ENCODE data around the gene GNA12.

The GNA12 gene

GRCh38 chr7:2844153-2845033 is at the start of gene GNA12:
GNA12 (minus strand) TSS chr7:2844308; CDS start chr7:2844161, 147 bp downstream.
- peak; percentile 97 to 98 for DNase-seq

DNA sequence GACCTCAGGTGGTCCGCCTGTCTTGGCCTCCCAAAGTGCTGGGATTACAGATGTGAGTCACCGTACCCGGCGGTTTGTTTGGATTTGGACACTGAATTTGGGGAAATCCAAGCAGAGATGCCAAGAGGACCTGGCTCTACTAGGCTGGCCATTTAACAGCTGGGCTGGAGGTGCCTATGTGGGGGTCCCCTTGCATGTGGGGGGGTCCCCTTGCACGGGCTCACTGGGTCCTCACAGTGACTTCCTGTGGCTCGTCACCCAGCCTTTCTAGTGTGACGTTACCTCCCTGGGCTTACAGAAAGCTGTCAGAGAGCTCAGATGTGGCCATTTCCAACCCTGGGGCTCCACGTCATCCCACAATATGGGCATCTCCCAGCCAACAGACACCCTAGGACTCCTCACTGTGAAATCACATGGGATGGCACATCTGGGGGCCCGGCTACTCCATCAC is 49.3 kb upstream of the GNA12 start:
- DNase-seq = no peak

DNA sequence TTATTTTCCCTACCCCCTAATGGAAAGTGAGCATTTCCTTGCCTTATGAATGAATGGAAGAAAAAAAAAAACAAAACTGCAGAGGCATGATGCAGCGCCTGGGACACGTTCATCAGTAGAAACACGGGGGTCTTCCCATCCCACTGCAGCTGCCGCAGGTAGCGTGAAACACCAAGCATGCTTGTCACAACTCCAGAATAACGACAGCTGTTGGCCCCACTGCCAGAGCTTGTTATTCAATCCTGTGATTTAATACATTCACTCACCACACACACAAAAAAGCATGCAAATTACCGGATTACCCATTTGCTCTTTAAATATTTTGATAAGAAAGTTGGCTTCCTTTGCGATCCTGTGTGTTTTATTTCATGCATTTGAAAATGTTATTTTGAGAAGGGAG is 48.4 kb upstream of the GNA12 start:
- DNase-seq = peak in 1 of 2 experiments; percentile 76

DNA sequence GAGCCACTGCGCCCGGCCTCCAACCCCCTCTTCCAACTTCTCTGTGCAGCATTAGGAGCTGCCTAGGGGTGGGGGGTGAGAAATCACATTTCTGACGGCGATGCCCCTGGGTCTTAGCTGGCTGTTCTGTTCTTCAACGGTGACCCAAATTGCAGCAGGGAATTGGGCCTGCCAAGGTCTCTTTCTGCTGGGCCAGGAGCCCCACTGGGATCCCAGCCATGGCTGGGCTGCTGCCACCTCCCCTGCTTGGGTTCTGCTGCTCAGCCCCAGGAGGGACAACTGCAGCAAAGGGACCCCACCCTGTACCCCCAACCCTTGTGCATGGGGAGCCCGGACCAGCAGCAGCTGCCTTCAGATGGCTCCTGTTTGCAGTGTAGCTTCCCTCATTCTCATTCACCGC is 43.7 kb upstream of the GNA12 start:
- no peak for DNase-seq

DNA sequence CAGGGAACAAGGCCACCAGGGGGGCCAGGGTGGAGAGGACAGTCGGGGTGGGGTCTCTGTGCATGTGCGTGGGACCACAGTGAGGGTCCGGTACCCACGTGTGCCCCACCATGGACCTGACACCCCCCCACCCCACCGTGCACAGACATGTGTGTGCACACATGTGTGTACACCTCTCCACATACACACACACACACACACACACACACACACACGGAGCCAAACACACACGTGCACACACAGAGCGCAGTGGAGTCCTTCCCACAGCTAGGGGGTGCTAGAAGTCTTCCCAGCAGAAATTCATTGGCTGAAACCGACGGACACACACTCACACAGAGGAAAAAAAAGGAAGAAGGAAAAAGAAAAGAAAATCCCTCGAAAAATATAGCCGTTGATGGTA is 42.8 kb upstream of the GNA12 start:
- peak; percentile 16 to 69 for DNase-seq

DNA sequence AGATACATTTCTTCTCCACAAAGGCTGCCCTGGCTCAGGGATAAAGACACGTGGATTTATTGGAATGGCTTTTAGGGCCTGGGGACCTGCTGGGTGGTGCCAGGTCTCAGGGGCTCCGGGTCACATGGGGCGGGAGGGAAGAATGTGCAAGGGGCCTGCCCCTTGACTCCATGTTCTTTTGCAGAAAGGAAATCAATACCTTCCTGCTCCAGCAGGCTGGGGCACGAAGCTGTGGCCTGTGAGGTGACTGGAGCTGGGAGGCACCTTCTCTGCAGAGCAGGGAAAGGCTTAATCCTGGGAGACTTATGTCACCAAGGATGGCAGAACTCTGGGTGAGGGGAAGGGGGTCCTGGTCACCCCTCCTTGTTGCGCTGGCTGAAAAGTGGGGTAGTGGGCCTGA is 42.3 kb upstream of the GNA12 start:
- DNase-seq = no peak

GRCh38 chr7:2884161-2884560 is 40.1 kb upstream of the GNA12 start:
- no peak for DNase-seq

DNA sequence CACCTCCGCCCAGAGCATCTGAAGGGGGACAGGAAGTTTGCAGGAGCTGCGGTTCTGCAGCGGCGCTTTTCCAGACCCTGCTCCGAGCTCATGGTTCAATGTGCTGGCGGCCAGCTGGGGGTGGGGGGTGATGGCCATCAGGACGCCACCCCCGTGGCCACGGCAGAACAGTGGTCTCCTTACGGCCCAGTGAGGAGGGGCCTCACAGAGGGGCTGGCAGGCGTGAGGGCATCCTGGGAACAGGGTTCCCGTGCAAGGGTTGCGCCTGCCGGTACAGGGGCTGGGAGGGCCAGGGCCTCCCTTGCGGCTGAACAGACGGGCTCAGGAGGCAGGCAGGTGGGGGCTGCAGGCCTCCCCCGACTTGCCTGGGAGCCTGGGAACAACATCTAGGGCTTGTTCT is 39.0 kb upstream of the GNA12 start:
- no peak for DNase-seq

DNA sequence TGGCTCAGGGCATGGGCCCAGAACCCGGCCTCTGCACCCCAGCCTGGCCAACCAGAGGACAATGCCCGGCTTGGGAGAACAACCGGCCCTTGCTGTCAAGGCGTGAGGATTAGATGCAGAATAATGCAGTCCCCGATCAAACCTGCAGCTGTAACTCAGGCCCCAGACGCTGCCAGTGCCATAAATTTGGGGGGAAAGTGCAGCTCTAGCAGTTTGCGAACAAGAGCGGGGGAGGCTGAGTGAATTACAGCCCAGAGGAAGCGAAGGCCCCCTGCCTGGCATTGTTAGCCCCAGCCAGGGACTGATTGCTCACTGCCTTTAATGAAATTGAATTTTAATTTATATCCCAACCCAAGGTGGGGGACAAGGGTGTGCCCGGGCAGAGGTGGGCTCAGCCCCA is 38.0 kb upstream of the GNA12 start:
- no peak for DNase-seq

- DNase-seq = no peak
Measured at GRCh38 chr7:2880874-2881533, 36.9 kb upstream of the GNA12 start.

DNA sequence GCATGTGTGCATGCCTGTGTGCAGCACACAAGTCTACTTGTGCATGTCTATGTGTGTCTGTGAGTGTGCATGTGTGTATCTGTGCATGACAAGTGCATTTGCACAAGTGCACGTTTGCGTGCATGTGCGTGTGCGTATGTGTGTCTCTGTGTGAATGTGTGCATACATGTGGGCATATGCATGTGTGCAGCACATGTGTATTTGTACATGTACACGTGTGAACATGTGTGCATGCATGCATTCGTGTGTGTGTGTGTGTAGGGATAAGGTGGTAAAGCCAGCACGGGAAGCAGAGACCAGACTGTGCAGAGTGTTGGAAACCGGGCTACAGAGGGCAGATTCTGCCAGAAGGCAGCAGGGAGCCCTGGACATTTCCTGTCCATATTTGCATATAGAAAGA is 35.9 kb upstream of the GNA12 start:
- no peak for DNase-seq

GRCh38 chr7:2879354-2879753 is 35.2 kb upstream of the GNA12 start:
- DNase-seq = no peak

DNA sequence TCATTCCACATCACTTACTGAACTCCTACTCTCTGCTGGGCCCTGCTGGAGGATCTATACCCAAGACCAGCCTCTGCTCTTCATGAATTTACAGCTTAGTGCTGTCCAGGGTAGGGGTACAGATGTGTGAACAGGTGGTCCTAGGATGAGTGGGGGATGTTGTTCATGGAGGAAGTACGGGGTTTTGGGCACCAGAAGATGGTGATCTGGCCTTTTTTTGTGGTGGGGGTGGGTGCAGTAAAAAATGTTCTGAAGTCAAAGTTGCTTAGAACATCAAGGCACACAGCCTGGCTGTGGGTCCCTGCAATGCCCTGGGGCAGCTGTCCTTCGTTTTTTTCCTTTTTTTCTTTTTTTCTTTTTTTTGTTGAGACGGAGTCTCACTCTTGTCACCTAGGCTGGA is 34.2 kb upstream of the GNA12 start:
- peak; percentile 11 to 58 for DNase-seq

DNA sequence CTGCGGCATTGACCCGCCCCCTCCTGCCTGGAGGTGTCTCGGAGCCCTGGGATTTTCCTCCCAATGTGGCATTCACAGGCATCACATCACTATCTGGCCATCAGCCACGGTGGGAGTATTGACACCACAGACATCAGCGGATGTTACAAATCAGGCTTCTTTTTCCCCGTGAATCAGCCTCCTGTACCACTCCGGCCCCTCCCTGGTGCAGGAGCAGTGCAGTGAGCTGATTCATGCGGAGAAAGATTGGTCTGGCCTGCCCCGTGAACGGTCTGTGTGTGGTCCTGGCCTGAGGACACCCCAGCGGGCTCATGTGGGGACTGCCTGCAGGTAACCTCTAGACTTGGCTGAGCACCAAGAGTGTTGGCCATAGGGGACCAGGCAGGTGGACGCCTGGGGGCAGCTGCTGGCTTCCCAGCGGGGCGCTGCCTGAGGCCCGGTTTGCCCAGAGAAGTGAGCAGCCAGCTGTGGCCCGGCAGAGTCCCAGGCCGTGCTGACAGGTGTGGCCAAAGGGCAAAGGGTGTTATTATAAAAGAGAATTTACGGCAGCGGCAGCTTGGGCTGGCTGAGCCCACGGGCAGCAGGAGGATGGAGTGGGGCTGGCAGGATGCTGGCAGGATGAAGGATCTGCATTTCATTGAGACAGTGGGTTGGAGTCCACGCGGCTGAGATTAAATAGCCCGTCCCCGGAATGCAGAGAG is 32.1 kb upstream of the GNA12 start:
- peak in 1 of 2 experiments; percentile 18 for DNase-seq

DNA sequence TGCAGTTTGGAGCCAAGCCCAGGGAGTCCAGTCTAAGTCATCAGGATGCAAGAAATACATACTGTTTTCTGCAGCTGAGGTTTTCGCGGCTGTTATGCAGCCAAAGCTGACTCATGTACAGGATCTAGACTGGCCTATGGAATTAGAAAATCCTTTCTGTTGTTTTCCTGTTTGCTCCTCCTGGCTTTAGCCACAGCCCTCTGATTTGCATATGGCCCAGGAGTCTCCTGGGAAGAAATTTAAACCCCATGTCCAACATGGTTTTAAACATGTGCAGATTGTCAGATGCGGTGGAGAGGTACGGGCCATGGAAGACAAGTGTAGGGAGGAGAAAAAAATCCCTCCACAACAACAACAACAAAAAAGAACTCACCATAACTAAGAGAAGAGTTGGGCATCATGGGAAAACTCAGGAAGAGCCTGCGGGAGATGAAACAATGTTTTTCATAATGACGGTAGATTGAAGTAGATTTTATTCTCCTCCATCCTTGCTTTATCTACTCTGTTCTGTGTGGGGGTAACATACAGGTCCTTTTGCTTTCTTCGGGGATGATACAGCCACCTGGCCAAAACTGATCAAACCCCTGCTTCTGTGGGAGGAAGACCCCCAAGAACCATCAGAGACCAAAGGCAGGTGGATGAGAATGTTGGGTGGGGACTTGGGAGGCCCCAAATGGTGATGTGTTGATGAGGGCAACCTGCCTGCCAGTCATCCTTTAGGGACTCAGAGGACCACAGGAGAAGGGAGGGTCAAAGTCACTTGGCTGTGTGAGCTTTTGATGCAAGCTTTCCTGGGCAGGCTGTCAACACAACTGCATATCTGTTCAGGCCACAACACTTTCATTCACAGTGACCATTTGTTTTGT is 29.8 kb upstream of the GNA12 start:
- DNase-seq = no peak

- no peak for DNase-seq
Measured at GRCh38 chr7:2873146-2873545, 29.0 kb upstream of the GNA12 start.

DNA sequence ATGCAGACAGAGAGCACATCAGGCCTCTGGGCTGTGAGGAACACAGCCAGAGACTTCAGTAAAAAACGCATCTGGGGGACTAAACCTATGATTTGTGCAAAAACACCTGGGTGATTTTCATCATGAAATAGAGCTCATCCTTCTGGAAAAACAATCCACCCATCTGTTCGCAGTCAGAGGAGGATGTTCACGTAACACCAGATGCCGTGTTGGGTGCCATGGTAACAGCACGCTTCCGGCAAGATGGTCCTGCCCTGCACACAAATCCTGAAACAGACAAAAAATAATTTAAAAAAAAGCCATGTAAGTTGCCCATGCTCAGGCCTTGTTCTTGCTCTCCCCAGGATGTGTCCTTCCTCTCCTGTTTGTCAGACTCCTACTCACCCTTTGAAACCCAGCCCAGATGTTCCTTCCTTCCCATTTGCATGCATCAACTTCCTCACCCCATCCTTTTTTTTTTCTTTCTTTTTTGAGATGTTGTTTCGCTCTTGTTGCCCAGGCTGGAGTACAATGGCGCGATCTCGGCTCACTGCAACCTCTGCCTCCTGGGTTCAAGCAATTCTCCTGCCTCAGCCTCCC is 28.3 kb upstream of the GNA12 start:
- DNase-seq = peak; percentile 48 to 93

DNA sequence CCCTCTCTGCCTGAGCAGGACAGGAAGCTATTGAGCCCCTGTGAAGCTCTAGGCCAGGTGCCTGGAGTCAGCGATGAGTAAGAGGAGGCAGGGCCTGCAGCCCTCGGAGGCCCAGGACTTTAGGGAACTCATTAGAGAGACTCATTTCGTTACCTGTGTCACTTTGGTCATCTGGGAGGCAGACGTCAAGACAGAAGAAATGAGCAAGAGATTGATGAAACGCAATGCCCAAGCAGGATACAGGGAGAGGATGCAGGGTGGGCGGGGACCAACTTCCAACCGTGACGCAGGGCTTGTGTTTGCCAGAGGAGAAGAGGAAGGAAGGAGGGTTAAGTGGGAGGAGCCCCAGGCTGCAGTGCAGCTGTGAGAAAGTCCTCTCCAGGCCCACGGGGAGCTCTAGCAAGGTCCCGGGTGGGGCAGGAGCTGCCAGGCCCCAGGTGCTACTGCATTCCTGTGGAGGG is 26.4 kb upstream of the GNA12 start:
- DNase-seq = no peak

DNA sequence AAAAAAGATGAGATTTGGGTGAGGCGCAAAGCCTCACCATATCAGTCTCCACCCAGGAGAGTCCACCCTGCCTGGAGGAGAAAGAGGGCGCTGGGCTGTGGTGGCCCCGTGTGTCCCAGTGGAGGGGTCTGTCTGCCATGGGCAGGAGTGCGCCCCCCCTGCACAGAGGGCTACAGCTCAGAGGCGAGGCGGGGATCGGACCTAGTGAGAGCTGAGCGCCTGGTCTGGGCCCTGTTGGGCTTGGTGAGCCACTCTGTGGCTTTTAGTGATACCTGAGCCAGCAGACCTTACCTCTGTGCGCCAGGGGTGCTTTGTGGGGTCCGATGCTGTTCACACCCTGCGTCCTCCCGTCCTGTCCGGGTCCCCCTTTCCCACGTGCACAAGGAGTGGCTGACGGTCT is 25.9 kb upstream of the GNA12 start:
- DNase-seq = no peak

DNA sequence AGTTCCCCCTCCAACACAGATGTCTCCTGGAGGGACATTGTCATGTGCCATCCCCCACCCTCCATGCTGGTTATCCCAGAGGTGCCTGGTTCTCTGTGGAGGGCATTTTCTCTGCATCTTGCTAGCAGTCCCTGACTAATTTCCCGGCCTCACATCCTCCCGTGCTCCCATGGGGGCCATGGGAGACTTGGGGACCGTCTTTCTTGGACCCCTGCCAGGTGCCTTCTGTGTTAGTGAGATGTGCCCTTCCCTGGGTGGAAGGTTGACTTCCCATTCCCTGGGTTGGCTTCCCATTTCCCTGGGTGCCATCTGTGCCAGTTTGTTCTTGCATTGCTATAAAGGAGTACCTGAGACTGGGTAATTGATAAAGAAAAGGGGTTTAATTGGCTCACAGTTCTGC is 22.5 kb upstream of the GNA12 start:
- DNase-seq = no peak

- DNase-seq = peak; percentile 15 to 57
Measured at GRCh38 chr7:2864999-2865670, 21.0 kb upstream of the GNA12 start.

Measured in NCI-H524 (cell line).